IMR-90 (cell line): ENCODE data around the gene C15orf40.

Experiments
- BHLHE40 ChIP-seq: fragments of 150-350 bp; IDR thresholded peaks from 2 replicates; pipeline ENCODE4 v1.6.1; 2016; ENCODE audit warnings: mild to moderate bottlenecking, low read depth, low read length
- CEBPB ChIP-seq: IDR thresholded peaks from 2 replicates; pipeline ENCODE4 v1.6.1; 2012; ENCODE audit warnings: low read depth, low read length, improper control_type of control experiment
- CHD1 ChIP-seq: IDR thresholded peaks from 2 replicates; pipeline ENCODE4 v1.6.1; 2012; ENCODE audit warnings: low read depth, low read length, improper control_type of control experiment
- FOS ChIP-seq: fragments of 150-350 bp; IDR thresholded peaks from 2 replicates; pipeline ENCODE4 v1.6.1; 2016; ENCODE audit warnings: low read depth, low read length
- POLR2A ChIP-seq: IDR thresholded peaks from 2 replicates; pipeline ENCODE4 v1.6.1; 2012; ENCODE audit warnings: mild to moderate bottlenecking, low read depth, low read length
- RAD21 ChIP-seq: IDR thresholded peaks from 2 replicates; pipeline ENCODE4 v1.6.1; 2012; ENCODE audit warnings: low read length, improper control_type of control experiment
- RFX5 ChIP-seq: IDR thresholded peaks from 2 replicates; pipeline ENCODE4 v1.8.0; 2012; ENCODE audit warnings: low read depth, mild to moderate bottlenecking, low read length, moderate library complexity
- TF ChIP-seq, protein P1 (sequence below): fragments of 150-350 bp; IDR thresholded peaks from 2 replicates; pipeline ENCODE4 v1.6.1; 2017; ENCODE audit warnings: mild to moderate bottlenecking, antibody characterized with exemption, low read length, low read depth
- TF ChIP-seq, protein P2 (sequence below): conservative IDR thresholded peaks from 2 replicates; pipeline ENCODE4 v1.5.1; 2012; ENCODE audit warnings: mild to moderate bottlenecking, low read depth, low read length, improper control_type of control experiment
- TF ChIP-seq, protein P3 (sequence below): fragments of 150-350 bp; IDR thresholded peaks from 2 replicates; pipeline ENCODE4 v1.6.1; 2016; ENCODE audit warnings: low read depth, mild to moderate bottlenecking, low read length, moderate library complexity, borderline replicate concordance

DNA sequence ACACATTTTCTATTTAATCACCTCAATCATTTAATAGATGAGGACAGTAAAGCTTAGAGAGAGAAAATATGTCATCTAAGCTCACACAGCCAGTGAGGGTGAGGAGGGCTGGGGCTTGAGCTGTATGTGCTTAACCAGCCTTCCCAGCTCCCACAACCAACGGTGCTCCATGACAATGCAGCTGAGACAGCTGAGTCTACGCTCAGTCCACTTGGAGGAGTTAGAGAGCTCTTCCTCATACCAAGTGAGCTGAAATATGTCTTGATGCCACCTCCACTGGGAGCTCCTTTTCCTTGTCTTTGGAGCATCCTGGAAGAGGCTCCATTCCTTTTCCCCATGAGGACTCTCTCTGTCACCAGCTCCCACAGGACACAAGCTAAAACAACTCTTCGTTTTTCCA is 68.3 kb downstream of the C15orf40 start:
- TF ChIP-seq, protein P1, sequence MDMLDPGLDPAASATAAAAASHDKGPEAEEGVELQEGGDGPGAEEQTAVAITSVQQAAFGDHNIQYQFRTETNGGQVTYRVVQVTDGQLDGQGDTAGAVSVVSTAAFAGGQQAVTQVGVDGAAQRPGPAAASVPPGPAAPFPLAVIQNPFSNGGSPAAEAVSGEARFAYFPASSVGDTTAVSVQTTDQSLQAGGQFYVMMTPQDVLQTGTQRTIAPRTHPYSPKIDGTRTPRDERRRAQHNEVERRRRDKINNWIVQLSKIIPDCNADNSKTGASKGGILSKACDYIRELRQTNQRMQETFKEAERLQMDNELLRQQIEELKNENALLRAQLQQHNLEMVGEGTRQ = no peak
- TF ChIP-seq CHD1 = no peak
- TF ChIP-seq, protein P2, sequence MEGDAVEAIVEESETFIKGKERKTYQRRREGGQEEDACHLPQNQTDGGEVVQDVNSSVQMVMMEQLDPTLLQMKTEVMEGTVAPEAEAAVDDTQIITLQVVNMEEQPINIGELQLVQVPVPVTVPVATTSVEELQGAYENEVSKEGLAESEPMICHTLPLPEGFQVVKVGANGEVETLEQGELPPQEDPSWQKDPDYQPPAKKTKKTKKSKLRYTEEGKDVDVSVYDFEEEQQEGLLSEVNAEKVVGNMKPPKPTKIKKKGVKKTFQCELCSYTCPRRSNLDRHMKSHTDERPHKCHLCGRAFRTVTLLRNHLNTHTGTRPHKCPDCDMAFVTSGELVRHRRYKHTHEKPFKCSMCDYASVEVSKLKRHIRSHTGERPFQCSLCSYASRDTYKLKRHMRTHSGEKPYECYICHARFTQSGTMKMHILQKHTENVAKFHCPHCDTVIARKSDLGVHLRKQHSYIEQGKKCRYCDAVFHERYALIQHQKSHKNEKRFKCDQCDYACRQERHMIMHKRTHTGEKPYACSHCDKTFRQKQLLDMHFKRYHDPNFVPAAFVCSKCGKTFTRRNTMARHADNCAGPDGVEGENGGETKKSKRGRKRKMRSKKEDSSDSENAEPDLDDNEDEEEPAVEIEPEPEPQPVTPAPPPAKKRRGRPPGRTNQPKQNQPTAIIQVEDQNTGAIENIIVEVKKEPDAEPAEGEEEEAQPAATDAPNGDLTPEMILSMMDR = no peak
- no peak for TF ChIP-seq POLR2A
- TF ChIP-seq FOS = no peak
- TF ChIP-seq, protein P3, sequence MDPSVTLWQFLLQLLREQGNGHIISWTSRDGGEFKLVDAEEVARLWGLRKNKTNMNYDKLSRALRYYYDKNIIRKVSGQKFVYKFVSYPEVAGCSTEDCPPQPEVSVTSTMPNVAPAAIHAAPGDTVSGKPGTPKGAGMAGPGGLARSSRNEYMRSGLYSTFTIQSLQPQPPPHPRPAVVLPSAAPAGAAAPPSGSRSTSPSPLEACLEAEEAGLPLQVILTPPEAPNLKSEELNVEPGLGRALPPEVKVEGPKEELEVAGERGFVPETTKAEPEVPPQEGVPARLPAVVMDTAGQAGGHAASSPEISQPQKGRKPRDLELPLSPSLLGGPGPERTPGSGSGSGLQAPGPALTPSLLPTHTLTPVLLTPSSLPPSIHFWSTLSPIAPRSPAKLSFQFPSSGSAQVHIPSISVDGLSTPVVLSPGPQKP = no peak
- no peak for TF ChIP-seq CEBPB
- TF ChIP-seq RFX5 = no peak
- TF ChIP-seq RAD21 = no peak
- no peak for TF ChIP-seq BHLHE40
